ENCODE results near the gene SLC5A6. TPM values are rescaled to one million over a fixed set of nuclear protein-coding genes. Genes with fewer than 3 reads are reported as not detected.

The SLC5A6 gene
- total RNA-seq, 4 donors from 2014 or later, result 22.8 to 58.3 (median 41.0) TPM

DNA sequence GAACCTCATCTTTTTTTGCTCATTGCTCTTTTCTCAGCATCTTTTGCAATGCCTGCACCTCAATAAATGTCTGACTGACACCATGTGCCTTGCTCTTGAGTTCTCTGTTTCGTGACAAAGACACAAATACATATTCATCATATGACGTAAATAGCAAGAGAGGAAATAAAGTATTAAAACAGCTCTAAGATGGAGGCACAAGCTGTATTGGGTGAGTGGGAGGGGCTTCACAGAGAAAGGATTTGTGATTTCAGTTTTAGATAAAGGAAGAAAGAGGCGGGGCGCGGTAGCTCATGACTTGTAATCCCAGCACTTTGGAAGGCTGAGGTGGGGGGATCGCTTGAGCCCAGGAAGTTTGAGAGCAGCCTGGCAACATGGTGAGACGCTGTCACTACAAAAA lies 8.0 kb upstream of the SLC5A6 start:
- no peaks in the 10 kb centered on the region for H3K27me3 ChIP-seq
- TF ChIP-seq POLR2A (IDR thresholded peaks at IDR 0.05) (no peak), EP300 (IDR thresholded peaks at IDR 0.05; ENCODE audit: low read depth) (no peak), POLR2AphosphoS5 (IDR thresholded peaks at IDR 0.05) (no peak), CTCF (IDR thresholded peaks at IDR 0.05) (no peak)
- no peaks in the 10 kb centered on the region for H3K9me3 ChIP-seq
- intact Hi-C loops (cut with DNase I; ENCODE audit: low total_unique reads) (no loop called here), in situ Hi-C loops (cut with MboI; ENCODE audit: low pct_ligation_motif_present in 1 of 4, low pct_unique_long_range_greater_than_20kb in 1 of 4, low sequenced_read_pairs in 3 of 4) (loop anchor here in 1 of 4 donors (25.0 kb wide), 1 partner anchor 108 kb away; the partner anchor contains the start of genes ABHD1 and CGREF1)
- H3K4me1 ChIP-seq, result peaks cover 8 to 16% (median 11%) of the 10 kb centered on the region in 4 donors
- peaks cover 0 to 24% (median 11%) of the 10 kb centered on the region in 4 donors for H3K36me3 ChIP-seq
- H3K27ac ChIP-seq, result no peak overlapping the region
- 93 to 96% methylated on average over 5 to 7 of the region's 7 CpGs for whole genome bisulfite sequencing, 2 donors (ENCODE audit: low coverage in 1 of 2)
- no peak for DNase-seq
- no peak overlapping the region for H3K4me3 ChIP-seq

DNA sequence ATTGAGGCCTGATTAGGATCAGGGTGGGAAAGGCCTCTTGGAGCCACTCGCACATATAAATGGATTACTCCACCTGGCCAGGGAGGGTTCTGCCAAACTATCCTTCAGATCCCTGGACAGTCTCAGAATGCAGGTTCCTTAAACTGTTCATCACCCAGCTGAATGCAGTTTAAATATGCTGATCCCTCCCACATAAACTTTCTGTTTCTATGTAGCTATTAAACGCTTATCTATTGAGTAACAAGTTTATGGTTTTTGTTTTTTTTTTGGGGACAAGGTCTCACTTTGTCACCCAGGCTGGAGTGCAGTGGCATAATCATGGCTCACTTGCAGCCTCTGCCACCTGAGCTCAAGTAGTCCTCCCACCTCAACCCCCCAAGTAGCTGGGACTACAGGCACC lies 7.0 kb upstream of the SLC5A6 start:
- H3K36me3 ChIP-seq, result peaks cover 0 to 16% (median 7%) of the 10 kb centered on the region in 4 donors

DNA sequence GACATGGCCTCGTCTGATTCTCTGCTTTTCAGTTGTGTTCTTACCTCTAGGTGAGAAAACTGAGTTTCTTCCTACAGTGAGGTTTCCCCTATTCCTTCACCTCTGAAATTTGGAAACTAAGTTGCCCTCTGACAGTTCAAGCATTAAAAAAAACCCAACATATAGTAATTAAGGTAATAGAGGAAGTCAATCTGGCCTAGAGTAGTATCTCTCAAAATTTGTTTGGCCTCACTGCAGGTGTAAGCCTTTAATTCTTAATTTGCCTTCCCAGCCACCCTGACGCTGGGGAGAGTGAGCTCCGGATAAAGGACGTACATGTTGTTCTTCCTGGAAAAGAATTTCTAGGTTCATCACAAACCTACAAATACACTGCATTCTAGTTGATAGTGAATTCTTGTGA lies 6.5 kb upstream of the SLC5A6 start:
- 71 to 90% methylated on average over 4 of the region's 4 CpGs for WGBS, 2 donors (ENCODE audit: low coverage in 1 of 2)
- intact Hi-C loops (cut with DNase I; ENCODE audit: low total_unique reads) (loop anchor here (10.0 kb wide), 1 partner anchor 84 kb away; the partner anchor contains the start of genes PREB and PRR30), in situ Hi-C loops (cut with MboI; ENCODE audit: low pct_ligation_motif_present in 1 of 4, low pct_unique_long_range_greater_than_20kb in 1 of 4, low sequenced_read_pairs in 3 of 4) (loop anchor here in 1 of 4 donors (25.0 kb wide), 1 partner anchor 106 kb away; the partner anchor contains the start of genes ABHD1 and CGREF1)
- peaks cover 8 to 18% (median 11%) of the 10 kb centered on the region in 4 donors for H3K4me1 ChIP-seq
- peaks cover 0 to 11% (median 5%) of the 10 kb centered on the region in 4 donors for H3K36me3 ChIP-seq
- no peak for DNase-seq
- no peak overlapping the region for H3K4me3 ChIP-seq
- TF ChIP-seq POLR2A (IDR thresholded peaks at IDR 0.05), result no peak
- TF ChIP-seq POLR2AphosphoS5 (IDR thresholded peaks at IDR 0.05), result no peak
- no peak for TF ChIP-seq CTCF (IDR thresholded peaks at IDR 0.05)
- no peak for TF ChIP-seq EP300 (IDR thresholded peaks at IDR 0.05; ENCODE audit: low read depth)
- H3K27ac ChIP-seq, result peak overlapping the region in 1 of 4 donors; percentile 70
- no peaks in the 10 kb centered on the region for H3K9me3 ChIP-seq
- no peaks in the 10 kb centered on the region for H3K27me3 ChIP-seq

More for the DNA sequence above, 7.0 kb upstream of the SLC5A6 start:
- Histone ChIP-seq H3K4me1 (peaks cover 8 to 16% (median 11%) of the 10 kb centered on the region in 4 donors), H3K9me3 (no peaks in the 10 kb centered on the region), H3K27ac (no peak overlapping the region), H3K27me3 (no peaks in the 10 kb centered on the region), H3K4me3 (no peak overlapping the region)
- in situ Hi-C loops (cut with MboI; ENCODE audit: low pct_ligation_motif_present in 1 of 4, low pct_unique_long_range_greater_than_20kb in 1 of 4, low sequenced_read_pairs in 3 of 4) (loop anchor here in 1 of 4 donors (25.0 kb wide), 1 partner anchor 107 kb away; the partner anchor contains the start of genes ABHD1 and CGREF1), intact Hi-C loops (cut with DNase I; ENCODE audit: low total_unique reads) (loop anchor here (10.0 kb wide), 1 partner anchor 84 kb away; the partner anchor contains the start of genes PREB and PRR30)
- 63 to 80% methylated on average over 1 to 2 of the region's 2 CpGs for WGBS, 2 donors (ENCODE audit: low coverage in 1 of 2)
- no peak for TF ChIP-seq EP300 (IDR thresholded peaks at IDR 0.05; ENCODE audit: low read depth)
- no peak for TF ChIP-seq POLR2AphosphoS5 (IDR thresholded peaks at IDR 0.05)
- DNase-seq, result no peak

DNA sequence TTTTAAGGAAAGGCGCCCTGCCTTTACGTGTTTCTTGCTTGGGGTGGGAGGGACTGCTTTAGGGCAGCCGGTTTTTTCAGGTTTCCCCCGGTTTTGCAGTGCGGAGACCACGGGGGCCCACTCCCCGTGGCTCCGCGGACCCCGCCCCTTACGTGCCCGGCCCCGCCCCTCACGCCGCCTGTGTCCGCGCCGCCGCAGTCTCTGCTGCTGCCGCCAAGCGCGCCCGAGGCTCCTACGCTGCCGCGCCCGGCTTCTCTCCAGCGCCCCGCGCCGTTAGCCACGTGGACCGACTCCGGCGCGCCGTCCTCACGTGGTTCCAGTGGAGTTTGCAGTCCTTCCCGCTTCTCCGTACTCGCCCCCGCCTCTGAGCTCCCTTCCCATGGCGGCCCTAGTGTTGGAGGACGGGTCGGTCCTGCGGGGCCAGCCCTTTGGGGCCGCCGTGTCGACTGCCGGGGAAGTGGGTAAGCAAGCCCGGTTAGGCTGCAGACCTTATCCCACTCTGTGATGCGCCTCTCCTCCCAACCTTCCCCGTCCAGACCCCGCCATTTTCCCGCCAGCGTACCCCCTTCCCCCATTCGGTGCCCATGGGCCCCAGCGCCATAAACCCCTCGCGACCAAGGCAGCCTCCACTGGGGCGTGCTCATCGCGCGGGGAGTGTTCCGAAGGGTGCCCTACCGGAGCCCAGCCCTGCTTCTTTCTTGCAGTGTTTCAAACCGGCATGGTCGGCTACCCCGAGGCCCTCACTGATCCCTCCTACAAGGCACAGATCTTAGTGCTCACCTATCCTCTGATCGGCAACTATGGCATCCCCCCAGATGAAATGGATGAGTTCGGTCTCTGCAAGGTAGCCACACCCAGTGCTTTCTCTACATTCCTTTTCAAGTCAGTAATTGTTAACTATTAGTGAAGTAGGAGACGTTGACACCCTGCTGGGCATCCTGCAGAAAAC lies 5.4 kb upstream of the SLC5A6 start, which contains the start of gene CAD:
TSS of gene CAD (plus strand) at position 197 of the 949 bp plus-strand sequence. CDS start at position 380, 183 bp downstream.
- Histone ChIP-seq H3K27ac (peak within 1 kb of the TSS; percentile 70 to 81 (median 78)), H3K4me3 (peak within 1 kb of the TSS; percentile 54 to 63 (median 56)), H3K36me3 (peaks cover 0 to 7% (median 2%) of the 10 kb centered on the region in 4 donors), H3K27me3 (no peaks in the 10 kb centered on the region), H3K4me1 (peaks cover 15 to 27% (median 18%) of the 10 kb centered on the region in 4 donors), H3K9me3 (no peaks in the 10 kb centered on the region)
- peak; percentile 90 for DNase-seq
- TF ChIP-seq POLR2A (IDR thresholded peaks at IDR 0.05) (peak; percentile 48), POLR2AphosphoS5 (IDR thresholded peaks at IDR 0.05) (peak; percentile 26 to 69 (median 58)), CTCF (IDR thresholded peaks at IDR 0.05) (peak; percentile 16 to 54 (median 29)), EP300 (IDR thresholded peaks at IDR 0.05; ENCODE audit: low read depth) (no peak)
- intact Hi-C loops (cut with DNase I; ENCODE audit: low total_unique reads), result loop anchor here (10.0 kb wide), 1 partner anchor 83 kb away; the partner anchor contains the start of genes PREB and PRR30
- in situ Hi-C loops (cut with MboI; ENCODE audit: low pct_ligation_motif_present in 1 of 4, low pct_unique_long_range_greater_than_20kb in 1 of 4, low sequenced_read_pairs in 3 of 4), result loop anchor here in 1 of 4 donors (25.0 kb wide), 1 partner anchor 105 kb away; the partner anchor contains the start of genes ABHD1 and CGREF1
- 1 to 10% methylated on average over 2 to 70 of the region's 72 CpGs for WGBS, 2 donors (ENCODE audit: low coverage in 1 of 2)

Data from transverse colon (tissue), 4 donors.